Measurements from ENCODE around the gene ARID5B.

Gene ARID5B

GRCh38 chr10:62108759-62109586 lies 207.5 kb downstream of the ARID5B start:
- DNase-seq: no peak

- no peak for DNase-seq
These were observed 208.2 kb downstream of the ARID5B start for GRCh38 chr10:62109587-62110293.

- no peak for DNase-seq
These were observed 210.8 kb downstream of the ARID5B start for GRCh38 chr10:62112300-62112699.

- DNase-seq: no peak
These were observed 211.5 kb downstream of the ARID5B start for GRCh38 chr10:62112963-62113362.

- no peak for DNase-seq
These were observed 212.2 kb downstream of the ARID5B start for GRCh38 chr10:62113680-62114079.

- DNase-seq: no peak
These were observed 213.8 kb downstream of the ARID5B start for GRCh38 chr10:62115321-62115720.

- DNase-seq: no peak
These were observed 214.3 kb downstream of the ARID5B start for GRCh38 chr10:62115842-62116241.

GRCh38 chr10:62116896-62117295 lies 215.4 kb downstream of the ARID5B start:
- no peak for DNase-seq

- no peak for DNase-seq
These were observed 219.7 kb downstream of the ARID5B start for GRCh38 chr10:62121187-62121530.

- no peak for DNase-seq
These were observed 226.5 kb downstream of the ARID5B start for GRCh38 chr10:62127975-62128374.

- DNase-seq: no peak
These were observed 229.4 kb downstream of the ARID5B start for GRCh38 chr10:62130948-62131347.

GRCh38 chr10:62131724-62132123 lies 230.2 kb downstream of the ARID5B start:
- DNase-seq: no peak

- DNase-seq: no peak
These were observed 232.1 kb downstream of the ARID5B start for GRCh38 chr10:62133618-62134017.

GRCh38 chr10:62136931-62137330 lies 235.4 kb downstream of the ARID5B start:
- no peak for DNase-seq

All from C1 segment of cervical spinal cord (tissue), 14 donors.